ENCODE data around the gene ABCC8. TPM values are rescaled to one million over a fixed set of nuclear protein-coding genes. Genes with fewer than 3 reads are reported as not detected.

ABCC8 gene
- total RNA-seq, 1 experiment from 2014 or later = 7.3 TPM

- ATAC-seq = no peak
- H3K27ac Mint-ChIP-seq = no peak overlapping the region
These were observed 61.0 kb downstream of the ABCC8 start for GRCh38 chr11:17415523-17416104.

GRCh38 chr11:17414992-17415391, 61.7 kb downstream of the ABCC8 start:
- ChIA-PET POLR2A (no interaction called here), CTCF (interaction anchor here (1.0 to 1.7 kb wide), 2 partner anchors 27 to 113 kb away, joined by 3 to 8 read pairs; partner anchors contain the start of gene KCNJ11)
- no peak for TF ChIP-seq CTCF (IDR thresholded peaks at IDR 0.05)
- Mint-ChIP-seq H3K4me1 (peaks cover 11% of the 10 kb centered on the region), H3K4me3 (no peak overlapping the region), H3K9me3 (no peaks in the 10 kb centered on the region), H3K27ac (no peak overlapping the region), H3K36me3 (no peaks in the 10 kb centered on the region), H3K27me3 (ENCODE audit: low read depth) (no peaks in the 10 kb centered on the region; the same call in 1 of the 2 replicates)
- no peak for ATAC-seq
- no peak for DNase-seq (ENCODE audit: low spot score)

More at GRCh38 chr11:17415523-17416104, 61.0 kb downstream of the ABCC8 start:
- Mint-ChIP-seq H3K4me3 (no peak overlapping the region), H3K36me3 (no peaks in the 10 kb centered on the region), H3K27me3 (ENCODE audit: low read depth) (no peaks in the 10 kb centered on the region; the same call in 1 of the 2 replicates), H3K4me1 (peaks cover 12% of the 10 kb centered on the region), H3K9me3 (no peaks in the 10 kb centered on the region)
- DNase-seq (ENCODE audit: low spot score) = no peak
- ChIA-PET POLR2A (no interaction called here), CTCF (interaction anchor here (1.0 kb wide), 1 partner anchor 113 kb away, joined by 3 read pairs; no protein-coding TSS in a partner anchor)
- TF ChIP-seq ZNF219 (CRISPR knock-in tag; IDR thresholded peaks at IDR 0.05; ENCODE audit: borderline replicate concordance) (no peak), TEAD4 (CRISPR knock-in tag; IDR thresholded peaks at IDR 0.05) (no peak), ZNF138 (CRISPR knock-in tag; conservative IDR thresholded peaks at IDR 0.05) (no peak), ZNF512 (CRISPR knock-in tag; IDR thresholded peaks at IDR 0.05; ENCODE audit: borderline replicate concordance) (no peak), SMAD3 (CRISPR knock-in tag; IDR thresholded peaks at IDR 0.05; ENCODE audit: borderline replicate concordance) (no peak)

GRCh38 chr11:17414317-17414737, 62.3 kb downstream of the ABCC8 start:
- ChIA-PET CTCF (interaction anchor here (1.0 to 1.7 kb wide), 2 partner anchors 26 to 114 kb away, joined by 7 to 8 read pairs; partner anchors contain the start of gene KCNJ11), POLR2A (no interaction called here)
- Mint-ChIP-seq H3K27me3 (ENCODE audit: low read depth) (no peaks in the 10 kb centered on the region; the same call in 1 of the 2 replicates), H3K4me3 (no peak overlapping the region), H3K9me3 (no peaks in the 10 kb centered on the region), H3K36me3 (no peaks in the 10 kb centered on the region), H3K27ac (no peak overlapping the region), H3K4me1 (peaks cover 9% of the 10 kb centered on the region)
- TF ChIP-seq ETV6 (CRISPR knock-in tag; IDR thresholded peaks at IDR 0.05) (no peak), E2F5 (CRISPR knock-in tag; IDR thresholded peaks at IDR 0.05) (no peak), NR3C1 (CRISPR knock-in tag; conservative IDR thresholded peaks at IDR 0.05; ENCODE audit: low read depth) (no peak), MAX (CRISPR knock-in tag; IDR thresholded peaks at IDR 0.05) (no peak), ZNF671 (CRISPR knock-in tag; IDR thresholded peaks at IDR 0.05) (no peak), ZNF263 (CRISPR knock-in tag; IDR thresholded peaks at IDR 0.05; ENCODE audit: low read depth) (no peak), GRHL2 (CRISPR knock-in tag; IDR thresholded peaks at IDR 0.05; ENCODE audit: insufficient replicate concordance, severe bottlenecking) (no peak), NFE2L1 (CRISPR knock-in tag; IDR thresholded peaks at IDR 0.05) (no peak), ZNF423 (CRISPR knock-in tag; IDR thresholded peaks at IDR 0.05) (no peak)
- no peak for ATAC-seq
- DNase-seq (ENCODE audit: low spot score) = no peak

All from WTC11 (cell line).